Caco-2 (cell line): ENCODE data around the gene BEST3. TPM values are rescaled to one million over a fixed set of nuclear protein-coding genes. Genes with fewer than 3 reads are reported as not detected.

Experiments
- BruUV-seq: library from RNA; stranded (reverse); fragments of 400-500 nt; replicated peaks from 2 replicates; lab custom pipeline; 2021; lab: Mats Ljungman, UMichigan
- CTCF ChIA-PET: fragments of 300-600 bp; sonication (Branson Sonifier 250); formaldehyde crosslinking; loops from one replicate; lab custom pipeline; 2022; ENCODE audit warnings: antibody characterized with exemption; lab: Charles Lee
- POLR2A ChIA-PET: fragments of 300-600 bp; sonication (Branson Sonifier 250); formaldehyde crosslinking; loops from one replicate; lab custom pipeline; 2022; ENCODE audit warnings: antibody characterized with exemption; lab: Charles Lee
- DNase-seq, 2 experiments: peaks; one replicate each; pipeline versions ENCODE4 v3.0.0 to v3.0.0-alpha.2; 2020 to 2022
- H3K27me3 ChIP-seq: replicated peaks from 2 replicates; pipeline ENCODE4 v1.6.0; 2011; ENCODE audit warnings: low read length; ENCODE audit not compliant: control insufficient read depth, insufficient read depth
- H3K36me3 ChIP-seq: 2 replicates; pipeline ENCODE4 v1.5.1; 2011; ENCODE audit warnings: low read length; ENCODE audit not compliant: control insufficient read depth, insufficient read depth
- H3K4me1 ChIP-seq: fragments of 250-450 bp; sonication (Bioruptor Pico); 2 replicates; pipeline ENCODE4 v1.5.1; 2020; ENCODE audit warnings: mild to moderate bottlenecking
- H3K4me3 ChIP-seq: 2 replicates; pipeline ENCODE4 v1.5.1; 2011; ENCODE audit warnings: low read depth, mild to moderate bottlenecking, control low read depth, low read length
- H3K9me3 ChIP-seq: fragments of 250-450 bp; sonication (Bioruptor Pico); 2 replicates; pipeline ENCODE4 v1.5.1; 2020; ENCODE audit warnings: mild to moderate bottlenecking, moderate library complexity
- H3K27ac Mint-ChIP-seq: one replicate; pipeline ENCODE4 v1.8.0; 2022; ENCODE audit warnings: mixed read lengths; ENCODE audit not compliant: unreplicated experiment
- H3K27me3 Mint-ChIP-seq: one replicate; pipeline ENCODE4 v1.8.0; 2022; ENCODE audit warnings: mixed read lengths; ENCODE audit not compliant: insufficient read depth, unreplicated experiment
- H3K36me3 Mint-ChIP-seq: one replicate; pipeline ENCODE4 v1.8.0; 2022; ENCODE audit warnings: mild to moderate bottlenecking, mixed read lengths; ENCODE audit not compliant: insufficient read depth, unreplicated experiment
- H3K4me1 Mint-ChIP-seq: one replicate; pipeline ENCODE4 v1.8.0; 2022; ENCODE audit warnings: low read depth, mixed read lengths; ENCODE audit not compliant: unreplicated experiment
- H3K4me3 Mint-ChIP-seq: one replicate; pipeline ENCODE4 v1.8.0; 2022; ENCODE audit warnings: mild to moderate bottlenecking, moderate library complexity, mixed read lengths; ENCODE audit not compliant: unreplicated experiment
- H3K9me3 Mint-ChIP-seq: one replicate; pipeline ENCODE4 v1.8.0; 2022; ENCODE audit warnings: mixed read lengths; ENCODE audit not compliant: unreplicated experiment
- intact Hi-C: fragments of 100-400 bp; cut with micrococcal nuclease; formaldehyde crosslinking; loops from one replicate; pipeline ENCODE4 v1.10.0; 2022; ENCODE audit not compliant: unreplicated experiment
- total RNA-seq: library from RNA; stranded (reverse); gene quantifications from 2 replicates; pipeline ENCODE4 v1.2.3, GENCODE V29; 2022
- TF ChIP-seq, protein P1 (sequence below), 2 experiments: fragments of 200-600 bp in 1 of 2; IDR thresholded peaks; 1 replicate in 1 of 2; 2 replicates in 1 of 2; pipeline versions ENCODE4 v1.5.1 to v1.8.0; 2011 to 2022; ENCODE audit warnings: antibody characterized with exemption in 1 of 2, control low read depth in 1 of 2, inconsistent platforms in 1 of 2, low read depth in 1 of 2, low read length in 1 of 2, mild to moderate bottlenecking in 1 of 2, moderate library complexity in 1 of 2; ENCODE audit not compliant: insufficient read depth in 1 of 2, severe bottlenecking in 1 of 2, unreplicated experiment in 1 of 2

The BEST3 gene
- total RNA-seq, 1 experiment from 2014 or later, result 1.3 TPM

- Histone ChIP-seq H3K4me1 (peaks cover 31% of the 10 kb centered on the region), H3K4me3 (no peak overlapping the region), H3K36me3 (no peaks in the 10 kb centered on the region), H3K9me3 (no peaks in the 10 kb centered on the region), H3K27me3 (no peaks in the 10 kb centered on the region)
- no TSS peak for BruUV-seq
- Mint-ChIP-seq H3K36me3 (no peaks in the 10 kb centered on the region), H3K9me3 (no peaks in the 10 kb centered on the region), H3K4me1 (peaks cover 23% of the 10 kb centered on the region), H3K27me3 (no peaks in the 10 kb centered on the region), H3K27ac (peak overlapping the region; percentile 51), H3K4me3 (no peak overlapping the region)
- DNase-seq, result peak; percentile 47 to 50
- TF ChIP-seq, protein P1, sequence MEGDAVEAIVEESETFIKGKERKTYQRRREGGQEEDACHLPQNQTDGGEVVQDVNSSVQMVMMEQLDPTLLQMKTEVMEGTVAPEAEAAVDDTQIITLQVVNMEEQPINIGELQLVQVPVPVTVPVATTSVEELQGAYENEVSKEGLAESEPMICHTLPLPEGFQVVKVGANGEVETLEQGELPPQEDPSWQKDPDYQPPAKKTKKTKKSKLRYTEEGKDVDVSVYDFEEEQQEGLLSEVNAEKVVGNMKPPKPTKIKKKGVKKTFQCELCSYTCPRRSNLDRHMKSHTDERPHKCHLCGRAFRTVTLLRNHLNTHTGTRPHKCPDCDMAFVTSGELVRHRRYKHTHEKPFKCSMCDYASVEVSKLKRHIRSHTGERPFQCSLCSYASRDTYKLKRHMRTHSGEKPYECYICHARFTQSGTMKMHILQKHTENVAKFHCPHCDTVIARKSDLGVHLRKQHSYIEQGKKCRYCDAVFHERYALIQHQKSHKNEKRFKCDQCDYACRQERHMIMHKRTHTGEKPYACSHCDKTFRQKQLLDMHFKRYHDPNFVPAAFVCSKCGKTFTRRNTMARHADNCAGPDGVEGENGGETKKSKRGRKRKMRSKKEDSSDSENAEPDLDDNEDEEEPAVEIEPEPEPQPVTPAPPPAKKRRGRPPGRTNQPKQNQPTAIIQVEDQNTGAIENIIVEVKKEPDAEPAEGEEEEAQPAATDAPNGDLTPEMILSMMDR (IDR thresholded peaks at IDR 0.05; ENCODE audit: insufficient read depth in 1 of 2, low read depth in 1 of 2, low read length in 1 of 2, severe bottlenecking in 1 of 2, unreplicated experiment in 1 of 2), result no peak
- ChIA-PET POLR2A (no interaction called here), CTCF (no interaction called here)
- intact Hi-C loops, result no loop called here
Observed at GRCh38 chr12:69688021-69688420, 11.1 kb downstream of the BEST3 start.

DNA sequence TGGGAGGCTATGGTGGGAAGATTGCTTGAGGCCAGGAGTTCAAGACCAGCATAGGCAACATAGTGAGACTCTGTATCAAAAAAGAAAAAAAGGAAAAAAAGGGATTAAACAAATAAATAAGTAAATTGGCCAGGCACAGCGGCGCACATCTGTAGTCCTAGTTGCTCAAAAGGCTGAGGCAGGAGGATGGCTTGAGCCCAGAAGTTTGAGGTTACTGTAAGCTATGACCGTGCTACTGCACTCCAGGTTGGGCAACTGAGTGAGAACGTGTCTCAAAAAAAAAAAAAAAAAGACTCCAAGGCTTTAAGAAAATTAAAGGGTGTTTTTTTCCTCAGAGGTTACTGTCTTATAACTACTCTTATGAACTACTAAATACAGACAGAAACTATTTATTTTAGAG, 11.7 kb downstream of the BEST3 start:
- Histone ChIP-seq H3K9me3 (no peaks in the 10 kb centered on the region), H3K27me3 (no peaks in the 10 kb centered on the region), H3K4me3 (no peak overlapping the region), H3K36me3 (no peaks in the 10 kb centered on the region), H3K4me1 (peaks cover 31% of the 10 kb centered on the region)
- TF ChIP-seq, protein P1 (IDR thresholded peaks at IDR 0.05; ENCODE audit: insufficient read depth in 1 of 2, low read depth in 1 of 2, low read length in 1 of 2, severe bottlenecking in 1 of 2, unreplicated experiment in 1 of 2), result no peak
- BruUV-seq, result no TSS peak
- CTCF ChIA-PET, result no interaction called here
- Mint-ChIP-seq H3K9me3 (no peaks in the 10 kb centered on the region), H3K4me3 (peak overlapping the region; percentile 36), H3K27ac (peak overlapping the region; percentile 76), H3K4me1 (peaks cover 23% of the 10 kb centered on the region), H3K36me3 (no peaks in the 10 kb centered on the region), H3K27me3 (no peaks in the 10 kb centered on the region)
- intact Hi-C loops, result no loop called here
- DNase-seq, result no peak
- POLR2A ChIA-PET, result no interaction called here

DNA sequence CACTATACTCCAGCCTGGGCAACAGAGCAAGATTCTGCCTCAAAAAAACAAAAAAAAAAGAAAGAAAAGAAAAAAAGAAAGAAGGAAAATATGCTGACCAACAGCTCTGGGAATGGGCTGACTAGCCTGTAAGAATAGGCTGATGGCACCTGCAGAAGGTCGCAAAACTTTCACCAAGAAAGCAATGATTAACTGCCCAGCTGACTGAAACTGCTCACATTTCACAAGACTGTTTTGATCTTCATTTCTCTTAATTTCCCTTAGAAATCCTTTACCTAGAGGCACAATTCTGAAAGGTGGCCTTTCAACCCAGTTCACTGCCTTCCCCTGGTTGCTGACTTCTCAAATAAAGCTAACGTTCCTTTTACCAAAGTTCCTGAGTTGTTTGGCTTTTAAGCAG, 12.4 kb downstream of the BEST3 start:
- BruUV-seq, result no TSS peak
- H3K4me3 Mint-ChIP-seq, result no peak overlapping the region
- H3K27me3 ChIP-seq, result no peaks in the 10 kb centered on the region
- ChIA-PET CTCF (no interaction called here), POLR2A (no interaction called here)
- no peaks in the 10 kb centered on the region for H3K9me3 Mint-ChIP-seq
- H3K27ac Mint-ChIP-seq, result peak overlapping the region; percentile 76
- peaks cover 31% of the 10 kb centered on the region for H3K4me1 ChIP-seq
- intact Hi-C loops, result no loop called here
- H3K9me3 ChIP-seq, result no peaks in the 10 kb centered on the region
- no peaks in the 10 kb centered on the region for H3K36me3 Mint-ChIP-seq
- no peaks in the 10 kb centered on the region for H3K27me3 Mint-ChIP-seq
- no peak overlapping the region for H3K4me3 ChIP-seq
- peak; percentile 36 to 38 for DNase-seq
- TF ChIP-seq, protein P1 (IDR thresholded peaks at IDR 0.05; ENCODE audit: insufficient read depth in 1 of 2, low read depth in 1 of 2, low read length in 1 of 2, severe bottlenecking in 1 of 2, unreplicated experiment in 1 of 2), result no peak
- peaks cover 23% of the 10 kb centered on the region for H3K4me1 Mint-ChIP-seq
- no peaks in the 10 kb centered on the region for H3K36me3 ChIP-seq
